GM23338 (cell line): Measurements from ENCODE around the gene VIL1. TPM values are rescaled to one million over a fixed set of nuclear protein-coding genes. Genes with fewer than 3 reads are reported as not detected.

Experiments
- ATAC-seq: fragments of 200-7000 bp; cut with Tn5 transposase; 3 replicates; pipeline ENCODE4 v1.9.1; 2020
- DNase-seq: peaks from one replicate; pipeline ENCODE4 v3.0.0-alpha.2; 2015; ENCODE audit warnings: low spot score
- H2AFZ ChIP-seq: fragments of 200-600 bp; sonication (generic); 2 replicates; pipeline ENCODE4 v1.8.0; 2016; ENCODE audit warnings: antibody characterized with exemption, mild to moderate bottlenecking, moderate library complexity
- H3F3A ChIP-seq: fragments of 200-600 bp; sonication (generic); replicated peaks from 2 replicates; pipeline ENCODE4 v1.8.0; 2017; ENCODE audit warnings: antibody characterized with exemption, mixed run types, low read depth
- H3K27ac ChIP-seq: fragments of 200-600 bp; sonication (generic); 2 replicates; pipeline ENCODE4 v1.6.1; 2016; ENCODE audit warnings: low read depth
- H3K27me3 ChIP-seq: fragments of 200-600 bp; sonication (generic); 2 replicates; pipeline ENCODE4 v1.8.0; 2016; ENCODE audit warnings: mild to moderate bottlenecking, mixed run types, moderate library complexity; ENCODE audit not compliant: insufficient read depth
- H3K36me3 ChIP-seq: fragments of 200-600 bp; sonication (generic); 2 replicates; pipeline ENCODE4 v1.8.0; 2016; ENCODE audit warnings: mild to moderate bottlenecking; ENCODE audit not compliant: insufficient read depth
- H3K4me1 ChIP-seq: fragments of 200-600 bp; sonication (generic); 2 replicates; pipeline ENCODE4 v1.8.0; 2016; ENCODE audit warnings: mild to moderate bottlenecking, moderate library complexity; ENCODE audit not compliant: insufficient read depth
- H3K4me2 ChIP-seq: fragments of 200-600 bp; sonication (generic); 2 replicates; pipeline ENCODE4 v1.7.1; 2017; ENCODE audit warnings: mixed run types
- H3K4me3 ChIP-seq: fragments of 200-600 bp; sonication (generic); 2 replicates; pipeline ENCODE4 v1.6.1; 2016; ENCODE audit warnings: mixed run types
- H3K79me2 ChIP-seq: fragments of 200-600 bp; sonication (generic); replicated peaks from 2 replicates; pipeline ENCODE4 v1.8.0; 2017; ENCODE audit warnings: mild to moderate bottlenecking; ENCODE audit not compliant: insufficient read depth
- H3K9me2 ChIP-seq: fragments of 200-600 bp; sonication (generic); 2 replicates; pipeline ENCODE4 v1.8.0; 2017; ENCODE audit not compliant: insufficient read depth
- H4K20me1 ChIP-seq: fragments of 200-600 bp; sonication (generic); replicated peaks from 2 replicates; pipeline ENCODE4 v1.8.0; 2017; ENCODE audit warnings: mild to moderate bottlenecking; ENCODE audit not compliant: insufficient read depth
- H3K27ac Mint-ChIP-seq: 2 replicates; pipeline ENCODE4 v1.8.0; 2020; ENCODE audit warnings: inconsistent platforms, mild to moderate bottlenecking, moderate library complexity, mixed read lengths
- H3K27me3 Mint-ChIP-seq: 3 replicates; pipeline ENCODE4 v1.8.0; 2022; ENCODE audit warnings: low read depth, mild to moderate bottlenecking, moderate library complexity, mixed read lengths, inconsistent platforms; ENCODE audit not compliant: insufficient read depth, poor library complexity
- H3K36me3 Mint-ChIP-seq: 3 replicates; pipeline ENCODE4 v1.8.0; 2021; ENCODE audit warnings: low read depth, mild to moderate bottlenecking, inconsistent platforms, moderate library complexity, mixed read lengths
- H3K4me1 Mint-ChIP-seq: 3 replicates; pipeline ENCODE4 v1.8.0; 2020; ENCODE audit warnings: mild to moderate bottlenecking, inconsistent platforms, mixed read lengths
- H3K4me3 Mint-ChIP-seq: 3 replicates; pipeline ENCODE4 v1.8.0; 2021; ENCODE audit warnings: moderate library complexity, mild to moderate bottlenecking, inconsistent platforms, mixed read lengths
- H3K9me3 Mint-ChIP-seq: 3 replicates; pipeline ENCODE4 v1.8.0; 2020; ENCODE audit warnings: moderate library complexity, mild to moderate bottlenecking, inconsistent platforms, mixed read lengths
- CREB1 ChIP-seq: fragments of 250-450 bp; sonication (Bioruptor Pico); IDR thresholded peaks from 2 replicates; pipeline ENCODE4 v1.5.0; 2020; ENCODE audit warnings: low read depth, mild to moderate bottlenecking, moderate library complexity
- CTCF ChIP-seq, 2 experiments: fragments of 200-600 bp in 1 of 2; sonication (generic) in 1 of 2; conservative IDR thresholded peaks; 2 replicates each; pipeline versions ENCODE4 v1.5.1 to v1.6.1; 2016 to 2017; ENCODE audit warnings: antibody characterized with exemption in 2 of 2, low read depth in 2 of 2, mild to moderate bottlenecking in 2 of 2, moderate library complexity in 1 of 2
- ETS1 ChIP-seq: IDR thresholded peaks from 2 replicates; pipeline ENCODE4 v1.6.1; 2016; ENCODE audit warnings: antibody characterized with exemption
- EZH2 ChIP-seq: fragments of 200-600 bp; sonication (generic); IDR thresholded peaks from one replicate; pipeline ENCODE4 v1.8.0; 2017; ENCODE audit warnings: antibody characterized with exemption, mild to moderate bottlenecking, low read depth; ENCODE audit not compliant: unreplicated experiment
- EZH2phosphoT487 ChIP-seq: fragments of 200-600 bp; sonication (generic); IDR thresholded peaks from one replicate; pipeline ENCODE4 v1.8.1; 2018; ENCODE audit warnings: antibody characterized with exemption; ENCODE audit not compliant: unreplicated experiment
- JUNB ChIP-seq: IDR thresholded peaks from one replicate; pipeline ENCODE4 v1.6.1; 2016; ENCODE audit warnings: antibody characterized with exemption; ENCODE audit not compliant: unreplicated experiment
- NANOG ChIP-seq: IDR thresholded peaks from 2 replicates; pipeline ENCODE4 v1.6.1; 2016; ENCODE audit warnings: antibody characterized with exemption, borderline replicate concordance
- POLR2AphosphoS5 ChIP-seq: IDR thresholded peaks from 2 replicates; pipeline ENCODE4 v1.6.1; 2016; ENCODE audit warnings: antibody characterized with exemption, low read depth
- REST ChIP-seq: IDR thresholded peaks from one replicate; pipeline ENCODE4 v1.6.1; 2018; ENCODE audit warnings: antibody characterized with exemption; ENCODE audit not compliant: unreplicated experiment
- STAT1 ChIP-seq: IDR thresholded peaks from one replicate; pipeline ENCODE4 v1.6.1; 2016; ENCODE audit warnings: antibody characterized with exemption; ENCODE audit not compliant: unreplicated experiment
- ZNF114 ChIP-seq: fragments of 250-450 bp; sonication (Bioruptor Pico); IDR thresholded peaks from 2 replicates; pipeline ENCODE4 v1.5.0; 2020; ENCODE audit warnings: mild to moderate bottlenecking, moderate library complexity
- ZNF331 ChIP-seq: fragments of 250-450 bp; sonication (Bioruptor Pico); IDR thresholded peaks from 2 replicates; pipeline ENCODE4 v1.5.0; 2020; ENCODE audit warnings: low read depth, mild to moderate bottlenecking, moderate library complexity
- ZNF462 ChIP-seq: fragments of 250-450 bp; sonication (Bioruptor Pico); IDR thresholded peaks from 2 replicates; pipeline ENCODE4 v1.5.0; 2020; ENCODE audit warnings: mild to moderate bottlenecking, moderate library complexity
- polyA plus RNA-seq: library from polyadenylated mRNA; unstranded; fragments of >200 nt; fragmentation: Nextera tagmentation; extraction: Ambion mirVana; gene quantifications from 2 replicates; pipeline ENCODE4 v1.2.1, GENCODE V29; 2016
- total RNA-seq: library from RNA; depleted of rRNA; stranded (reverse); fragments of >200 nt; shearing (Covaris generic); gene quantifications from 2 replicates; pipeline ENCODE4 v1.2.3, GENCODE V29; 2014

VIL1 gene
- total and polyA plus RNA-seq, 2 experiments from 2014 or later, result 3.5 to 5.9 TPM

- H3K4me1 ChIP-seq, result peaks cover 24% of the 10 kb centered on the region
- H3F3A ChIP-seq, result peaks cover 12% of the 10 kb centered on the region
- H3K27ac ChIP-seq, result no peak overlapping the region
- Mint-ChIP-seq H3K9me3 (no peaks in the 10 kb centered on the region), H3K27ac (no peak overlapping the region), H3K4me1 (peaks cover 26% of the 10 kb centered on the region), H3K27me3 (peaks cover 33% of the 10 kb centered on the region), H3K4me3 (no peak overlapping the region), H3K36me3 (peaks cover 12% of the 10 kb centered on the region)
- no peak overlapping the region for H3K4me3 ChIP-seq
- no peak for ATAC-seq
- TF ChIP-seq EZH2 (no peak), POLR2AphosphoS5 (no peak), NANOG (no peak), JUNB (no peak), CTCF (conservative IDR thresholded peaks at IDR 0.05; ENCODE audit: low read depth in 2 of 2) (no peak), ZNF462 (CRISPR knock-in tag) (no peak), ETS1 (no peak), ZNF331 (CRISPR knock-in tag) (no peak), ZNF114 (CRISPR knock-in tag) (no peak), EZH2phosphoT487 (no peak), REST (no peak), STAT1 (no peak), CREB1 (no peak)
- no peaks in the 10 kb centered on the region for H4K20me1 ChIP-seq
- H2AFZ ChIP-seq, result no peak overlapping the region
- H3K36me3 ChIP-seq, result no peaks in the 10 kb centered on the region
- no peaks in the 10 kb centered on the region for H3K9me2 ChIP-seq
- peaks cover 26% of the 10 kb centered on the region for H3K27me3 ChIP-seq
- no peaks in the 10 kb centered on the region for H3K79me2 ChIP-seq
- H3K4me2 ChIP-seq, result no peak overlapping the region
- no peak for DNase-seq
Measured at GRCh38 chr2:218401890-218402289, 17.0 kb upstream of the VIL1 start.
